ENCODE results near the gene USP17L17.
"Not testable (repeated sequence)": the region's sequence is repeated elsewhere in the genome, so short reads cannot be mapped to it uniquely, and the experiment has no call there.

- not testable (repeated sequence) for TF ChIP-seq POLR2AphosphoS5 (IDR thresholded peaks at IDR 0.05); CTCF (IDR thresholded peaks at IDR 0.05); EP300 (IDR thresholded peaks at IDR 0.05; ENCODE audit: low read depth); POLR2A (IDR thresholded peaks at IDR 0.05)
Measured at GRCh38 chr4:9224596-9224995, 19.1 kb upstream of the USP17L17 start, which contains the start of gene USP17L13.

Measured in transverse colon (tissue), 4 donors.